Keratinocyte (primary cell): ENCODE results near the gene PNLDC1.

Experiments
- CTCF ChIP-seq, 3 experiments: IDR thresholded peaks in 1 of 3; conservative IDR thresholded peaks in 1 of 3; optimal IDR thresholded peaks in 1 of 3; 2 replicates in 2 of 3; 3 replicates in 1 of 3; pipeline versions ENCODE3 to v1.5.1; 2011; ENCODE audit warnings: low read length in 3 of 3, mild to moderate bottlenecking in 3 of 3, moderate library complexity in 2 of 3, control low read depth in 1 of 3, inconsistent platforms in 1 of 3; ENCODE audit not compliant: insufficient read depth in 2 of 3; ENCODE audit errors: extremely low read depth in 1 of 3
- EZH2 ChIP-seq: IDR thresholded peaks from one replicate; pipeline ENCODE4 v1.6.1; 2012; ENCODE audit warnings: inconsistent platforms, mild to moderate bottlenecking, low read length, moderate library complexity

- peak; percentile 19 to 37 (median 33) for TF ChIP-seq CTCF (optimal IDR thresholded peaks at IDR 0.05 in 1 of 3, IDR thresholded peaks at IDR 0.05 in 1 of 3, conservative IDR thresholded peaks at IDR 0.05 in 1 of 3; ENCODE audit: extremely low read depth in 1 of 3, insufficient read depth in 2 of 3, low read length in 3 of 3)
- no peak for TF ChIP-seq EZH2
Observed at GRCh38 chr6:159852877-159853276, 52.8 kb downstream of the PNLDC1 start.
